ENCODE data around the gene PPP1R1B.
"Not testable (repeated sequence)": the region's sequence is repeated elsewhere in the genome, so short reads cannot be mapped to it uniquely, and the experiment has no call there.

The PPP1R1B gene

DNA sequence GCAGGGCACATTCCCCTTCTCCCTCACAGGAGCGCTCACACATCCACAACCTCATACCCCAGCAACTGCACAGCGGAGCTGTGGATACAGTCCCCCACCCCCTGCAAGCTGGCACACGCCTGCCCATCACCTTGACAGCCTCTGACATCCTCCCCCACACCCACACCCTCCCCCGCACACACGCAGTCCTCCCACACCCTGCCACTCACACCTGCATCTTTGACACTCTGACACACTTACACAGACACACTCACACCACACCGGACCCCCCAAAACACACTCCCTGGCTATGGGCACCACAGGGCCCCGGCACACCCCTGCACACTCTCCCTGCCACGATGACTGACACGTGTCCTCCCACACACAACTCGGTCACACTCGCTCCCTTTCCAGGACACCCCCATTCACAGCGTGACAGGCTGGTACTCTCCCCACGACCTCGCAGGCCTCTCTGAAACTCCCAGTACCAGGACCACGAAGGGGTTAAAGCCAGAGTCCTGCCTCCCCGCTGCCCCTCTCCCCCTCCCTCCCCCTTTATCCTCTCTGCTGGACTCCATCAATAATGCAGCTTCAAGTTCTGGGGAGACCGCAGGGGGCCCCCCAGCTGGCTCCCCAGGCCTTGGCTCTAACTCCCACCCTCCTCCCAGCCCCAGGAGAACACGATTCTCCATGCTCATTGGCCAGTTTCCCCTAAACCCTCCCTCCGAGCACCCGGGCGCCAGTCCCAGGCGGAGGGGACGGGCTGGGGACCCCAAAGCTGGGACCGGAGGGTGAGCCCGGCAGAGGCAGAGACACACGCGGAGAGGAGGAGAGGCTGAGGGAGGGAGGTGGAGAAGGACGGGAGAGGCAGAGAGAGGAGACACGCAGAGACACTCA lies at the start of gene PPP1R1B:
Gene PPP1R1B (plus strand): TSS at position 782 of the 876 bp plus-strand sequence. CDS start 441 bp downstream, outside the sequence.
- no peak for DNase-seq

DNA sequence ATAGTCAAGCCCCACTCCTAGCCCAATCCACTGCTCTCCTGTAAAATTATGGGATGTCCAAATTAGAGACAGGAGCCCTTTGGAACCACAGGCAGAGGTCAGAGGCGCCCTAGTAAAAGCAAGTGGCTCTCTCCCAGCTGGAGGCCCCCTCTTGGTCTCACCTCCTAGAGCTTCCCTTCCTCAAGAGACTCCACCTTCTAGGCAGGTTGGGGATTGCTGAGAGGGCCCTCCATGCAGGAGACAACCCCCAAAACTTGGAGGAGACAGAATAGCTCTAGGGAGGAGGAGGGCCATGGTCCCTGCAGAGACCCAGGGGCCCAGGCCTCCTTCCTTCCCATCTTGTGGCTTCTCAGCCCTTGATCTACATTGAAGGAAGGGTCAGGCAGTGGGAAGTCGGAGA lies 48.5 kb upstream of the PPP1R1B start:
- DNase-seq = no peak

DNA sequence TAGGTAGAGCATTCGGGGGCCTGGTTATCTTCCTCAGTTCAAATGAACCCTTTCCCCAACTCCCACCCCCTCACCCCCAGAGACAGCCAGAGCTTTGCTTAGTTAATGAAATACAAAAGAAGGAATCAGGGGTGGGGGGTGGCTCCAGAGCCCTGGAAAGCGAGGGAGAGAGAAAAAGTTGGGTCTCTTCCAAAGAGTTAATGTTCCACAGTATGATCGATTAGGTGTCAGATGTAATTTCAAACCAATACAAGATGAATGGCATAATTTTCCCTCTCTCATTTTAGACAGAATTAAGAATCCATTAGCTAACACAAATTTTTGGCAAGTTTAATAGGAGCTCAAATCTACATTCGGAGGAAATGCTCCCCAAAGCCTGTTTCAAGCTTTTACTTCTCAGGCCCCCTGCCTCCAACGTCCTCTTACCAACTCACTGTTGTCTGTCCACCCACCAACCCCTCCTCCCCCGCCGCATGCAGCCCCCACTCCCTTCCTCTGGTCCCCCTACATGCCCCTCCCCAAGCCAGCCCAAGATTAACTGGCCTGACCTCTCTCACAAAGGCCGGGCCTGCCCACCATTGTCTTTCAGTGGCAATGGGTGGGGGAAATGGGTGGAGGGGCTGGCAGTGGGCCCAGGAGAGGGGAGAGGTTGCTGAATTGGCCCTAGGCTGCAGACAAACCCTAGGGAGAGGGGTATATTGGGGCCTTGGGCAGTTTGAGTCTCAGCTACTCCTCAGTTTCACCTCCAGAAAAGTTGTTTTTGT lies 47.3 kb upstream of the PPP1R1B start:
- no peak for DNase-seq

DNA sequence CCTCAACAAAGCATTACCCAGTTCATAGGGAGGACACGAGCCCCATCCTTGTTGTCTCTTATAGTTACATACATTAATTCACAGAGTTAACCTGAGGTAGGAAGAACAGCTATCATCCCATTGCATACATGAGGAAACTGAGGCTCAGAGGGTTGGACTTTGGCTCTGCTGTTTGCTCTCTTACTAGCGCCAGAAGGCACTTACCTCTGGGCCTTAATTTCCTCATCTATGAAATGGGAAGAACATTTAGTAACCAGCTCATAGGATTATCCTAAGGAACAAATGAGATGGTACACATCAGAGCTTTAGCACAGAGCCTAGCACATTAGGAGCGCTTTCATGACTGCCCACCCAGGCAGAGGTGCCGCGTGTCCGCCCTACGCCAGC lies 46.7 kb upstream of the PPP1R1B start:
- no peak for DNase-seq

DNA sequence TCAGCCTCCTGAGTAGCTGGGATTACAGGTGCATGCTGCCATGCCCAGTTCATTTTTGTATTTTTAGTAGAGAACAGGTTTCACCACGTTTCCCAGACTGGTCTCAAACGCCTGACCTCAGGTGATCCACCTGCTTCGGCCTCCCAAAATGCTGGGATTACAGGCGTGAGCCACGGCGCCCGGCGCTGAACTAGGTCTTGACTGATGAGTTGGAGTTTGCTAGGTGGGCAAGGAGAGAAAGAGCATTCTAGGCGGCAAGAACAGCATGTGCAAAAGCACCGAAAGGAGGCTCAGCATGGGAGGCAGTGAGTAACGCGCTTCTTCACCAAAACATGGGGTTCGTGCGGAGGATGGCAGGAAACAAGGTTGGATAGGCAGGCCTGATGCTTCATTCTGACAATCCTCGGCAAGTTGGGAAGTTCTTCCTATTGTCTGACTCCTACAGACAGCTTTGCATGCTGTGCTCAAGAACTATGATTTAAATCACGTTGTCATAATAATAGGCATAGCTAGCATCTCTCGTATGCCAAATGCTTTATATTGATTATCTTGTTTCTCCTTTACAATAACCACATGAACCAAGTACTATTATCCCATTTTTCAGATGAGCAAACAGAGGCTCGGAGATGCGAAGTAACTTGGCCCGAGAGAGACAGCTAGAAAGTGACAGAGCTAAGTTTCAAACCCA lies 45.5 kb upstream of the PPP1R1B start:
- DNase-seq = no peak

DNA sequence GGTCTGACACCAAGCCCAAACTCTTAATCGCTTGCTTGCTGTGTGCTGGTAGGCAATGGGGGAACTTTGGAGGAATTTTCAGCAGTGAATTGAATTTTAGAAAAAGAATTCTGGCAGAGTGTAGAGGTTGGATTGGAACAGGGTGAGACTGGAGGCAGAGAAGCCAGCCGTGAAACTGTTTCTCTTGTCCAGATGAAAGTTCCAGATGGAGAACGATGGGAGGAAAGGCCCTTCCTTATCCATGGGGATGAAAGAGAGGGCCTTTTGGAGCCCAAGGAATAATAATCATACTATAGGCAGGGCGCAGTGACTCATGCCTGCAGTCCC lies 45.0 kb upstream of the PPP1R1B start:
- DNase-seq = no peak

DNA sequence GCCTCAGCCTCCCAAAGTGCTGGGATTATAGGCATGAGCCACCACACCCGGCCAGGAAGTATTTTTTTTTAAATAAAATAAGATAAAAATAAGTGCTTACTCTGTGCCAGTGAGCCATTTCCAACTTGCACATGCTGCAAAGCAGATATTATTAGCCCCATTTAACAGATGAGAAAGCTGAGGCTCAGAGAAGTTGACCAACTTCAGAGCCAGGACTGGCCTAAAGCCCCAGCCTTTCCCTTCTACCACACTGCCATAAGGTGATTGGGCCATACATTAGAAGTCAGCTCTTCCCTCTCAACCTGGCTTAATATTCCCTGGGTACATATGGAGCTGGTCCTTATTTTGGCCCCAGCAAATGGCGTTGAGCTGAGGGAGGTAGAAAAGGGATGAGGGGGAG lies 44.1 kb upstream of the PPP1R1B start:
- no peak for DNase-seq

DNA sequence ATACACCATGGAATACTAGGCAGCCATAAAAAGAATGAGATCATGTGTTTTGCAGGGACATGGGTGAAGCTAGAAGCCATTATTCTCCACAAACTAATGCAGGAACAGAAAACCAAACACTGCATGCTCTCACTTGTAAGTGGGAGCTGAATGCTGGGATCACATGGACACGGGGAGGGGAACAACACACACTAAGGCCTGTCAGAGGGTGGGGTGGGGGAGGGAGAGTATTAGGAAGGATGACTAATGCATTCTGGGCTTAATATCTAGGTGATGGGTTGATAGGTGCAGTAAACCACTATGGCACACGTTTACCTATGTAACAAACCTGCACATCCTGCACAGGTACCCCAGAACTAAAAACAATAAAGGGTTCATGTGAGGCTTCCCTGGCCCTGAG lies 36.6 kb upstream of the PPP1R1B start:
- DNase-seq = not testable (repeated sequence)

DNA sequence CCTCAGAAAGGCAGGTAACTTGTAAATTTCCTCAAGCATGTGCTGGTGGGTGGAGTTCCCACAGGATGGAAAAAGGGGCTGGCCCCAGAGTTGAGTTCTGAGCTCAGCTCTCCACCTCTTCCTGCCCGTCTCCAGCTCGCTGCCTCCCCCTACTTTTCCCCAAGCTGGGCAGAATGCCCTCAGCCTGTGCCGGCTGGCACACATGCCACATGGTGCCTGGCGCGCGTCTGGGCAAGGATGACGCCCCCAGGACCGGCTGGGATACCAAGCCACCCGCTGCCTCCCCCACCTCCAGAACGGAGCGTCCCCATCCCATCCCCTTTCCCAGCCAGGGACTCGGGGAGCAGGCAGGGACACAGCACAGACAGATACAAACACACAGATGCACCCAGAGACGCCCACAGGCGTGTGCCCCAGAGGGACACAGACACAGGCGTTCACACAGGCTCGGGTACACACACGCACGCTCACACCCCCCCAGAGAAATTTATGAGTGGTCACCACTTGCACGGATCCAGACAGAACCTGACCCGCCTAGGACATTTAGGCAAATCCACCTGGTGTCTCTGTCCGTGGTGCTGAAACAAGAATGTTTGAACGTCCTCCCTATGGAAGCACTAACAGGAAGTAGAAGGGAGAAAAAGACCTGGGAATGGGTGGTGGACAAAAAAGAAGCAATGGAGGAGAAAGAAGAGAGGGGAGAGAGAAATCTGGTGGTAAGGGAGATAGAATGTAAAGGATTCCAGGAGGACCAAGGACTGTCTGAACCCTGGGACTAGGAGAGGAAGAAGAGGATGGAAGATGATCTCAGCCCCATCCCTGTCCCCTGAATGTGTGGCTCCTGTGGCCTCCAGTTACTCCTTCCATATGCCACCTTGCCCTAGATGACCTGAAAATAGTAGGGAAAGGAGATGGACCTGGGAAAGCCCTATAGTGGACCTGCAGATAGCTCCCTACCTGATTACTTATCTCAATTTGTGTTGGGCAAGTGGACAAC lies 34.5 kb upstream of the PPP1R1B start:
- no peak for DNase-seq

DNA sequence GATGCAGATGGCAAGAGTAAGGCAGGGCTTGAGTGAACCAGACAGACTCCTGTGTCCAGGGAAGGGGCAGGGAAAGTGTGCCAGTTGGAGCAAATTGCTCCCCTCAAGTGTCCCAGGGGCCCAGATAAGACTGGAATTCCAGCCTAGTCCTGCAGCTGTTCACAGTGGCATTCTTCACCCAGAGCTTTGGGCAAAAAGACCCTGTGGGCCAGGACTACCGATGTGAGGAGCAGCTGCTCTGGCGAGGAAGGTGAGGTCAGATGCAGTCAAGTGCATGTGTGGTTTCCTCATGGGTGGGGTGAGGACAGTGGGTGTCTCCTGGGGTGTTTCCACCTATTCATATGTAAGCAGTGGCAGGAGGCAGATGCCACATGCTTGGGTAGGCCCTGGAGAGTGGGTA lies 33.4 kb upstream of the PPP1R1B start:
- no peak for DNase-seq

DNA sequence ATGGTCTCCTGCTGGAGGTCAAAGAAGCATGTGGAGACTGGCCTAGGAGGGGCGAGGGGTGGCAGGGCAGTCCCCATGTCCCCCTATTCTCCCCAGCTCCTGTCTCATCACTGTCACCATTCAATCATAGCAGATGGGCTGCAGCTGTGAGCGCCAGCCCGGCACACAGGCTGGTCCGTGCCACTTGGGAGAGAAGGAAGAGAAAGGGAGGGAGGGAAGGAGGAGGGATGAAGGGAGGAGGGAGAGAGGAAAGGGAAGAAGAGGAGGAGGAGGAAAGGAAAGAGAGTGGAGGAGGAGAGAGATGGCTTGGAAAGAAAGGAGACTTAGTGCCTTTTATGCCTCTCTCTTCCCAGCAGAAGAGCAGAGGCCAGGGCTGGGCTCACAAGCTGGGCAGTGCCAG lies 31.5 kb upstream of the PPP1R1B start:
- DNase-seq = no peak

DNA sequence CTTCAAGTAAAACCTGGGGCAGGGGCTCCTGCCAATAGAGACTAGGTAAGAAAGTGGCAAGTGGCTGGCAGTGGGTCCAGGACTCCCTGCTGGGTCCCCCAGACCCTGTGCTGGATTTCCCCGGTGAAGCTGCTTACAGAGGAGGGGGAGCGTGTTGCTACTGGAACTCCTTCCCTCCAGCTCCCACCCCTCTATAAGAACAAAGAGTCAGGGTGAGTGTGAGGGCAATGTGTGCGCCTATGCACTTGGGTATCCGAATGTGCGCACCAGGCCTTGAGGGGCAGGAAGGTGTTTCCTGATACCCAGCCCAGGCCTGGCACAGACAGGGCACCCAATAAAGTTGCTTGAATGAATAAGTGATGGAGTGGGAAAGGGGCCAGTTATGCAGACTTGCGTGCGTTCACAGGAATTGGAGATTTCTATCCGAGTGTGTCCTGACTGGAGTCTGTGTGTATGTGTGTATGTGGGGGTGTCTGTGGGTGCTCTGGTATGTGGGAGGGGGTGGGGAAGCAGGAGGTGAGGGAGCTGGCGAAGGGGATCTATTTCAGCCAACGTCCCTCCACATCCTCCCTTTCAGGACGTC lies 30.7 kb upstream of the PPP1R1B start:
- DNase-seq = no peak

DNA sequence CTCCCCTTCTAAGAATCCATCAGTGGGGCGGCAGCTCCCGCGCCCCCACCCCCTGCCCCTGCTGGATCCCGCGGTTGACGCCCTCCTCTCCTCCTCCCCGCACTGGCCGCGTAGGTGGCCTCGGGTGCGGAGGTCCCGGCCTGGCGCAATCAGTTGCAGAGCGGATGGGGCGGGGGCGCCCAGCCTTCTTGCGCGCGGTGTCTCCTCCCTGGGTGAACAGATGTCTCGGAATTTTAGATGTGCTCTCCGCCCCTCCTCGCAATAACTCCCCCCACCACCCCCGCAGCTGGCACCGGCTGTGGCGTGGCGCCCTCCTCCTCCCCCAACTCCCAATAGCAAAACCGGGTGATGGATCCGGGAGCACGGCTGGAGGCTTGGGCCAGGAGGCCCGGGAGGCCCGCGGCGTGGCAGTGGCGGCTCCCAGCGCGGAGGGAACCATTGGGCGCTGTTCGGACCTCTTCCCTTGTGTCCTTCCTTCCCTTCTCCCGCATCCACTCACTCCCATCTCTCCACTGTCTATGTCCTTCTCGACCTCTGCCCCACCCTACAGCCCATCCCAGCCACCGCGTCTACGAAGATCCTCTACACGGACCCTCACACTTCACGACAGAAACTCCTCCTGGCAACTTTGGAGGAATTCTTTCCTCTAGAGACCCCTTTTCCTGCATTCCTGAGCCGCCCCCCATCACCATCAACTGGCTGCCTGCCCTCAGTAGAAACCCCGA lies 30.0 kb upstream of the PPP1R1B start:
- DNase-seq = no peak

DNA sequence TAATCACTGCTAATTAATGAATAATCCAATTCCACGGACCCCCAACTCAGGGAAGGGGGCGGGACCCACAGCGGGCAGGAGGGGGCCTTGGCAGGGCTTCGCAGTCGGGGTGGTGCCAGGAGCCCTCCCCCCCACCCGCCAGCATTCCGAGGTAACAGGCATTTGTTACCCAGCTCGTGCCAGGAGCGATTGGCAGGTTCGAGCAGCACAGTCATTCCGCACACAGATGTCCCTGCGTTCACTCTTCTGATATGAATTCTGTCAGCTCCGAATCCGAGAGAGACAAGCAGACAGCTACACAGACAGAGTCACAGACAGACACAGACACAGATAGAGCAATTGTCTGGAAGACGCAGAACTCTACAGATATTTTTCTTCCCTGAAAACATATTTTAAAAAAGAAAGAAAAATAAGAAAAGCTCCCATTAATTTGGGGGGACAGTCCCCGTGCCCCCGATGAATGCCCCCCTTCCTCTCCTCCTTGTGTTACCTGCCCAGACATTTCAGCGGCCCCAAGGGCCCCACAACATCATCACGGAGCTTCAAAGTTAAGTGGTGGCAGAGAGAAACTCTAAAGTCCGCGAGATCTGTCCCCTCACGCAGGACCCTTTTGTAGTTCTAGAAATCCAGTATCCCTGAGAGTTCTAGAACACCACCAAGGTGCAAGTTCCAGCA lies 29.2 kb upstream of the PPP1R1B start:
- no peak for DNase-seq

DNA sequence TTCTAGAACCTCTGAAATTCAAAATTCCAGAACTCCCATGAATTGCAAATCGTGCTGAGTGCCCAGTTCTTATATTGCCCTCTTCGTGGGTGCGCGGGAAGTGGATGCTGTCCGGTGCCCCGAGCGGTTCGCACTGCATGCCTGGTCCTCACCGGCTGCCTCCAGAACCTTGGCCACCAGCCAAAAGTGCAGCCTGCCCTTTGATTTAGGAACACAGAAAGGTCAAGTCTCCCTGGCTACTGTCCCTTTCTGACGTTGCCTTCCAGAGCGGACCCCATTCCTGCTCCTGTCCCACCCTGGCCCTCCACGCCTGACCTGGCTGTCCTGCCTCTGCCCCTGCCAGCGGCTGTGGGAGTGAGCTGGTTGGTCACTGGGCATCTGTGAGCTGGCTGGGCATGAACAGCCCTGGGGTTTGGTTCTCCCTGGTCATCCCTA lies 28.7 kb upstream of the PPP1R1B start:
- no peak for DNase-seq

DNA sequence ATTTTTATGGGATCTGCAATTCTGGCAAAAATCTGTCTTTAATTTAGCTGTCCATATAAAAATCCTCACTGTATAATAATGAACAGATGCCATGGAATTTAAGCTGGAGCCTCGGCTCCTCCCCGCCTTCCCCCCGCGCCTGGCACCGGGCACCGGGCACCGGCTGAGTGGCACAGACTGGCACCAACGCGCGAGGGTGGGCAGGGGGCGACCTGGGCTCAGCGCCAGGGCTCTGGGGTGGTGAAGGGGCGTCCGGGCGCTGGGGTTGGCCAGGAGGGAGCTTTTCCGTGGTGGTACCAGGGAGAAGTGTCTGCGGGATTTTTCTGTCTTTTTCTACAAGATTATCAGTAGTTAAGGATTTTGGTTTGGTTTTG lies 28.1 kb upstream of the PPP1R1B start:
- no peak for DNase-seq

DNA sequence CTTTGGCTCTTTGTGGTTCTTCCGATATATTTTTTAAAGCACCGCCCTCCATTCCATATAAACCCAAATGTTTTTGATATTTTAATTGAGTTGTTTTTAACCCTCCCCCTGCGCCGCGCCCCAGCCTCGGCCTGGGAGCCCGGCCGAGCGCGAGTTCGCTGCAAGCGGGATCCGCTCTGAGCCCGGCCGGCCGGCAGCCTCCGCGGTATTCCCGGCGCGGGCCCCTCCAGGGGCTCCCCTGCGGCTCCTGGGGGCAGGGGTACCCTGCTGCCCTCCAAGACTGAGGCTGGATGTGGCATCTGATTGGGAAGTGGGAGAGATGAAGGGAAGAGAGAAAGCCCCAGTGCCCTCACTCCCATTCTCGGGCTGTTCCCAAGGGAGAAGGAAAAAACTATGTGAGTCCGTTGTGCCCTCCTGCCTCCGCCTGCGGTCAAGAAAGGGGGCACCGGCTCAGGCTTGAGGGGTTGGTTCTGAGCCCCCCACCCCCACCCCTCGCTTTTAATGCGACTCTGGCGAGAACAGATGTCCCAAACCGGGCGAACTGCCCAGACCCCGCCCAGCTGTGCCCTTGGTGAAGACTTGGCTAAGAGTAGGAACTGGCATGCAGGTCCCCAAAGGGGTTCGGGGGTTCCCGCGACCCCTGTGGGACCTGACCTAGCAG lies 27.6 kb upstream of the PPP1R1B start:
- DNase-seq = no peak

DNA sequence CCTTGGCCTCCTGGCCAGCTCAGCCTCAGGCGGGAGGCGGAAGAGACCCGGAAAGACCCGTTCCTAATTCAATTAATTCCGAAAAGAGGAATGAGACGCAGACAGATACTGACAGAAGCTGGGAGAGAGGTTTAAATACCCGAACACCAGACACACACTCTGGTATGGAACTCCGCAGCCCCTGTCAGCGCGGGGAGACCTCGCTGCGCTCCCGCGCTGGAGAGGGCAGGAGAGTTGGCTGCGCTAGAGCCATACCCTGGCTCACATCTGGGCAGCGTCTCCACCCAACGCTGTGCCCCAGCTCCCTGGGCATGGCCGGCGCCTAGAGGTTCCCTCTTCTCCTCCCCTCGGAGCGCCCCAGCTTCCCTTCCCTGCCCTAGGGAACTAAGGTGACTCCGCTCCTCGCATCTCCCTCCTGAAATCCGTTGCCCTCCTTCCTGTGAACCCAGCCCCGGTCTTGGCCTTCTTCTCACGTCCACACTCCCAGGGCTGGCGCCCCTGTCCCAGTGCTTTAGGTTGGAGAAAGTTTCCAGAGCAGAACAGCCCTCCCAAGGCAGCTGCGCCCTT lies 27.0 kb upstream of the PPP1R1B start:
- DNase-seq = no peak

DNA sequence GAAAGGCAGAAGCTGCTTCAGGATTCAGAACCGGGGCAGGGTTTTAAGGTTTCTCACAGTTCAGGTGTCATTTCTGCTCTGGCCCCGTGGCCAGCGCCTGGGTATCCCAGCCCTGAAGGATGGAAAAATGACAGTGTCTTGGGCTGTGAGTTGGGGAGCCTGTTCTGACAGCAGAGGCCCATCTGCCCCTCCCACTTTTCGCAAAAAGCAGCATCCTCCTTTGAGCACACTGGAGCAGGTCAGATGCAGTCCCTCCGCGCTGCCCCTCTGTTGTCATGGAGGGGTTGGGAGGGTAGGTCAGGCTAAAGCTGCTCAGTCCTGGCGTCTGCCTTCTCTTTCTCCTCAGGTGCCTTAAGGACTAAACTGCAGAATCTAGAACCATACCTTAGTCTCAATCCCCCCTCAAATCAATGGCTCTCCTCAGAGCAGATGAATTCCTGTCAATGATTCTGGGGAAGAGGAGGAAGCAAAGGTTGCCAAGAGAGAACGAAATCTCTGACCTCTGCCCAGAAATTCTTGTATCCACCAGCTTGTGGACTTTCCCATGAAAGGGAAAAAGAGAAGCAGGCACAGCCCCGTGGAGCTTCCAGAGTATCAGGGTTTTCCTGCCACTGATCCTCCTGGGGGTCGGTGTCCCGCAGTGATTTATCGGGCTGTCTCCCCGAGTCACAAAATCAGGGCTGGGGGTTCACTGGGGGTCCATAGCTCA lies 26.3 kb upstream of the PPP1R1B start:
- DNase-seq = no peak
